HG02610 (cell line): Measurements from ENCODE around the gene COL9A3.

Source experiments
- ATAC-seq: cut with Tn5 transposase; IDR thresholded peaks from one replicate; pipeline ENCODE4 v1.9.1; 2021; ENCODE audit warnings: mild to moderate bottlenecking, moderate library complexity; ENCODE audit not compliant: unreplicated experiment

COL9A3 gene

DNA sequence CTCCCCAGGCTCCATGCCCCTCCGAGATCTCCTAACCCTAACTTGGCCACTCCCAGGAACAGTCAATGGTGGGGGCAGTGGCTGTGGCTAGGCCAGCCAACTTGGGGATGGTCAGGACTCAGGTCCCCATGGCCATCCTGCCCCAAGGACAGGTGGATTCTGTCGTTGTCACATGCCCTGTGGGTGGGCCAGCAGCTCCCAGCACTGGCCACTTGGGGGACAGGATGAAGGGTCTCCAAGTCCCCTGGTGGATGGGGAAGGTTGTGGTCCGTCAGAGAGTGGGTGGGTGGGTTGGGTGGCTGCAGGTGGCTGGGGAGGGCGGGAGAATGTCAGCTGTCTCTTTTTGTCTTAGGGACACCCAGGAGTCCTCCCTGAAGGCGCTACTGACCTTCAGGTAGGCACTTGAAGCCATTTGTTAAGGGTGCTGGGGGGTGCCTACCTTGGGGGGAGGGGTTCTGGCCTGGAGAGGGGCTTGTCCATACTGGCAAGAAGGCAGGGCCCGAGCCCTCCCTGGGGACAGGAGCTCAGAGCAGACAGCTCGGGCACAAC lies 5.5 kb downstream of the COL9A3 start:
- ATAC-seq = no peak

DNA sequence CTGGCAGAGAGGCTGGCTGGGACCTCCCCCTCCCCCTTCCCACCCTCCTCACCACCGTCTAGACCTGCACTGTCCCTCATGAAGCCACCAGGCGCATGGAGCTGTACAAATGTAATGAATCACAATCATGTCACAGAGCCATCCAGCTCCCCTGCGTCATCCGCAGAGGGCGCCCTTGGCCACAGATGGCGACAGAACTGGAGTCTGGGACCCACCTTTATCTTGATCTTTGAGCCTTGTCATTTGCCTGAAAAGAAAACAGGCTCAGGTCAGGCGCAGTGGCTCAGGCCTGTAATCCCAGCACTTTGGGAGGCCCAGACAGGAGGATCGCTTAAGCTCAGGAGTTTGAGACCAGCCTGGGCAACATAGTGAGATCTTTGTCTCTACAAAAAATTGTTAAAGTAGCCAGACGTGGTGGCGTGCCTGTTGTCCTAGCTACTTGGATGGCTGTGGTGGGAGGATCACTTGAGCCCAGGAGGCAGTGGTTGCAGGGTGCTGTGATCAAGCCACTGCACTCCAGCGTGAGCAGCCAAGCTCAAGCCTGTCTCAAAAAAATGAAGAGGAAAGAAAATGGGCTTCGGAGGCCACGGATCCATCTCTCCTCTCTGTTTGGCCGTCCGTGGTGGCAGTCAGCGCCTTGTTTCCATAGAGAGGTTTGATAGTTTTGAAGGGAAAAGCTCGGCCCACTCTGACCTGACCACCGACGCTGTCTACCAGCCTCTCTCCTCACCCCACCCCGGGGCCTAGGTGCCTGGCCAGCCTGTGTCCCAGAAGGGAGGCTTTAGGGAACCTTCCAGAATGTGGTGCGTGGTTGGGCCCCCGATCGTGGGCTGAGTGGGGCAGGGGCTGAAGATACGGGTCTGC lies 6.2 kb downstream of the COL9A3 start:
- ATAC-seq = no peak

DNA sequence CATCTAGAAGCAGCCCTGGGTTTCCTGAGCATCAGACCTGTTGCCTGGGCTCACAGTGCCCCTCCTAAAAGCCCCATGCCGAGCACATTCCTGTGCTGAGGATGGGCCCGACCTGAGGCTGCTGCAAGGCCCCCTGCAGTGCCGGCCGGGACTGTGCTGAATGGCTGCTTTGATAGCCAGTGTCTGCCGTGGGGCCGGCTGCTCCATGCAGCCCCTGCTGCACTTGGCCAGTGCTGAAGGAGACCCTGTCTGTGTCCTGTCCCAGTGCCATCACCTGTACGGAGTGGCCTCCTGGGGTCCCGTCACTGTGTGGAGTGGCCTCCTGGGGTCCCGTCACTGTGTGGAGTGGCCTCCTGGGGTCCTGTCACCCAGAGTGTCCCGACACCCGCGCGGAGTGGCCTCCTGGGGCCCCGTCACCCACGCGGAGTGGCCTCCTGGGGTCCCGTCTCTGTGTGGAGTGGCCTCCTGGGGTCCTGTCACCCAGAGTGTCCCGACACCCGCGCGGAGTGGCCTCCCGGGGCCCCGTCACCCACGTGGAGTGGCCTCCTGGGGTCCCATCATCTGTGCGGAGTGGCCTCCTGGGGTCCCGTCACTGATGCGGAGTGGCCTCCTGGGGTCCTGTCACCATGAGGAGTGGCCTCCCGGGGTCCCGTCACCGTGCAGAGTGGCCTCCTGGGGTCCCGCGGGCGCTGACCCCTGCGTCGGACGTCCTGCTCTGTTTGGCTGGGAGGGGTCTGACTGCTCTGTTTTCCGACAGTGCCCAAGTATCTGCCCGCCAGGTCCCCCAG lies 7.0 kb downstream of the COL9A3 start:
- ATAC-seq = no peak

DNA sequence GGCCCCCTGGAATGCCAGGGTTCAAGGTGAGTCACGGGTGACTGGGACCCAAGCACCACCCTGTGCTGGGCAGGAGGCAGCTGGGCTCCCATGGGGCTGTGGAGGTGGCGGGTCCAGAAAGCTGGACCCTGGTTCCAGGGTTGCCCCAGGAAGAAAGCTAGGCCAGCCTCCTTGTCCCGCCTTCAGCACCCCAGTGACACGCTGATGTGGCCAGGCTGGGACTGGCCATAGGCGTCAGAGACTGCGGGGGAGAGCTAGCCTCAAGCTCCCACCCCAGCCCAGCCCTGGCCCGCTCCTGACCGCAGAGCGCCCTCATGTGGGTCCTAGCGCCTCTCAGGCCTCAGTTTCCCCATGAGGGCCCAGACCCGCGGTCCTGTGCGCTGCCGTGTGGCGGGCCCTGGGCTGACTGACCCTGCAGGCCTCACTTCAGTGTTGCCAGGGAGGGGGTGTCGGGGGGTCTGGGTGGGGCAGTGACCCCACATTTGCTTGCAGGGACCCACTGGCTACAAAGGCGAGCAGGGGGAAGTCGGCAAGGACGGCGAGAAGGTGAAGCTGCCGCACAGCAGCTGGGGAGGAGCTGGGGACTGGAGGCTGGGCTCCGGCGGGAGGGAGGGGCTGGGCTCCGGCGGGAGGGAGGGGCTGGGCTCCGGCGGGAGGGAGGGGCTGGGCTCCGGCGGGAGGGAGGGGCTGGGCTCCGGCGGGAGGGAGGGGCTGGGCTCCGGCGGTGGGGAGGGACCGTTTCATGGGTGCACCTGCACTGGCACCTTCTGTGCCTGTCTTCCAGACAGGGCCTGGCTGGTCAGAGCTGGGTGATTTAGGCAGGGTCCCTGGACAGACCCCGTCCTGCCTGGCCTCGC lies 7.9 kb downstream of the COL9A3 start:
- ATAC-seq = no peak

DNA sequence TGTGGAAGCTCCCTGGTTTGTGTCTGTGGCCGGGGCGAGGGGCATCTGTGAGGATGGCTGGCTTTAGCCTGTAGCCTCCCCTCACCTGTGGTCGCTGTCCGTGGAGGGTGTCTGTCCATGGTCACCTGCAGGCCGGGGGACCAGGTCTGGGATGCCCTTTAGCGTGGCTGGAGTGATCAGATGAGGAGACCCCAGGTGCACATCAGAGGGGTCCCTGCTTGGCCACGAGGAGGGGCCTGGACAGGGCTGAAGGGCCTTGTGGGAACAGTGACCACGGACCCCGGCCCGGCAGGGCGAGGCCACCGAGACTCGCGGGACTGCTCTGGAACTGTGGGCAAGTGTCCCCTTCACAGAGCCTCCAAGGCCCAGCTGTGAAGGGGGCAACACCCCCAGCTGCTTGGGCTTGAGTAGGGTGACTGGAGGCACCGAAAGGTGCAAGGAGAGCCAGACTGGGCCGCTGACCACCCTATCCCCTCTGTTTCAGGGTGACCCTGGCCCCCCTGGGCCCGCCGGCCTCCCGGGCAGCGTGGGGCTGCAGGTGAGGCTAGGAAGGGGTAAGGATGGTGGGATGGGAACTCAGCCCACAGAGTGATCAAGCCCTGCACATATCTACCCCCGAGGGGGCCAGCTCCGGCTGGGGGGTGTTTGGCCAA lies 8.6 kb downstream of the COL9A3 start:
- no peak for ATAC-seq

DNA sequence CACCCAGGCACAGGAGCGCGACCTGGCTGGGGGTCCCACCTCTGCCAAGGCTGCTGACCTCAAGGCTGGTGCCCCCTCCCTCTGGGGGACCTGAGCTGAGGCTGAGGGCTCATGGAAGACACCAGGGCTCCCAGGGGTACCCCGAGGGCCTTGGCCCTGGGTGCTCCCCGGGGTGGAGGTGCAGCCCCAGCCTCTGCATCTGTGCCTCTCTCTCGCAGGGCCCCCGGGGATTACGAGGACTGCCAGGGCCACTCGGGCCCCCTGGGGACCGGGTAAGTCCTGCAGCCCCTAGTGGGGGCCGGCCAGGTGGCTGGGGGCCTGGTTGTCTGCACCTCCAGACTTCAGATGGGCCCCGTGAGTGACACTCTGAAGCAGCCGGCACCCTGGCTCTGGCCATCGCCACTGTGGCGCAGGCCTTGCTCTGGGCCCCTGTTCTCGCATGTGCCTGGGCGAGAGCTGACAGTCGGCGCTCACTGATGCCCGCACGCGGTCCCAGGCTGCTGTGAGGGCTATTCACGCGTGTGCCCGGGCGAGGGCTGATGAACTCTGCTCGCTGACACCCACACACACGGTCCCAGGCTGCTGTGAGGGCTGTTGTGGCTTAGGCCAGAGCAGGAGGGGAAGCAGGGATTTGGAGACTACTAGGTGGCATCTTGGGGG lies 9.3 kb downstream of the COL9A3 start:
- no peak for ATAC-seq

DNA sequence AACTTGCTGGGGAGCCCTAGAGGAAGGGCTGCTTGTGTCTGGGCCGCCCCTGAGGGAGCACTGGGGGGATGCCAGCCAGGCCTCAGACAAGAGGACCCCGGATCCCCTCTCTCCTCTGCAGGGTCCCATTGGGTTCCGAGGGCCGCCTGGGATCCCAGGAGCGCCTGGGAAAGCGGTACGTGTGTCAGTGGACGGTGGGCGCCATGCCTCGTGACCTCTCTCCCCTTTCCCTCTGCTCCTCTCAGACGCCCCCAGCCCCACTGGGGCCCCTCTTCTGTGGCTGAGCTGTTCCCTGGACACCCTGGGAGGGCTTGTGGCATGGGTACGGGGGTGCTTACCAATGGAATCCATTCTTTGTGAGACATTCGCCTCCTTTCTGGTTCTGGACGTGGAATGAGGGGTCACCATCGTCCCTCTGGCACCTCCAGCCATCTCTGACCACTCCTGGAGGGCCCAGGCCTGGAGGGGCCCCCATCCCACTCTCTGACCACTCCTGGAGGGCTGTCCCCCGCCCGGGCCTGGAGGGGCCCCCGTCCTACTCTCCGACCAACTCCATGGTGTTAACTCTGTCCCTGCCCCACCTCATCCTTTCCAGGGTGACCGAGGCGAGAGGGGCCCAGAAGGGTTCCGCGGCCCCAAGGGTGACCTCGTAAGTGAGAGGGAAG lies 9.9 kb downstream of the COL9A3 start:
- ATAC-seq = no peak

DNA sequence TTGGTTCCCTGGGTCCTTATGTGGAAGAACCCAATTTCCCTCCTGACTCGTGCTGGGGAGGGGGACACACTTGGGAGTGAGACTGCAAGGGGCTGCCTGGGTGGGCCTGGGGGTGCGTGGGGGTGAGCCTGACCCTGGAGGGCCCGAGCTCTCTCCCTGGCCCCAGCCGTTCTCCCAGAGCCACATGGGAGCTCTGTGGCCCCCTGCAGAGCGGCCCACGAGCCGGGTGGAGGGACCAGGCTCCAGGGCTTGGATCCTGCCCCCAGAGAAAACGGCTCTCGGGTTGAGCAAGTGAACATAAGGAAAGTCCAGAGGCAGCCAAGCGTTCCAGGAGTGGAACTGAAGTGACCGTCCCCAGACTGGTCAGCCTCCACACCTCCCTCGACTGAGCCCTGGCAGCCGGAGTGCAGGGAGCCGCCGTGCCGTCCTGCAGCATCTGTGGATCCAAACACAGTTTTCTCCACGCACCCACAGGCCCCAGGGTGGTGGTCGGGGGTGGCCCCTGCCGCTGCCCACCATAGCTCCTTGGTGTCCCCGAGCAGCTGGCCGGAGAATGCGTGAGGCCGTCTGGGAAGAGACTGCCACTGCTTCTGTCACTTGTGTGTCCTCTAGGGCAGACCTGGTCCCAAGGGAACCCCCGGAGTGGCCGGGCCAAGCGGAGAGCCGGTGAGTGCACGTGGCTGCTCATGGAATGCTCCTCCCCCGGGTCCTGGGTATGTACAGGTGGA lies 10.6 kb downstream of the COL9A3 start:
- no peak for ATAC-seq

DNA sequence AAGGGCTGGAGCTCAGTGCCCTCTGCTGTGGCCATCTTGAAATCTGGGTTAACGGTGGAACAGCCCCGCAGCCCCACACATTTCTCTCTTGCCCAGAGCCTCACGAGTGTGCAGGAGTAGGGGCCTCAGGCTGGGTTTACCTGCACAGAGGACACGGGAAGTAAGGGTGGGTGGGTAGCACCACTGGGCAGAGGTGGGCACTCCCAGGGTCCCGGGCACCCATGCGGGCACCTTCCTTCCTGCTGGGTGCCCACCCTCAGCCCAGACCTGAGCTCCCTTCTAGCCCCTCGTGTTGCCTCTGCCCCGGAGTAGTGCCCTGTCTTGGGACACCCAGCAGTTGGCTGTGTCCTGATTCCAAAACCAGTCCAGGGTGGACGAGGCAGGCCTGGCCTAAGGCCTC lies 11.2 kb downstream of the COL9A3 start:
- ATAC-seq = no peak

DNA sequence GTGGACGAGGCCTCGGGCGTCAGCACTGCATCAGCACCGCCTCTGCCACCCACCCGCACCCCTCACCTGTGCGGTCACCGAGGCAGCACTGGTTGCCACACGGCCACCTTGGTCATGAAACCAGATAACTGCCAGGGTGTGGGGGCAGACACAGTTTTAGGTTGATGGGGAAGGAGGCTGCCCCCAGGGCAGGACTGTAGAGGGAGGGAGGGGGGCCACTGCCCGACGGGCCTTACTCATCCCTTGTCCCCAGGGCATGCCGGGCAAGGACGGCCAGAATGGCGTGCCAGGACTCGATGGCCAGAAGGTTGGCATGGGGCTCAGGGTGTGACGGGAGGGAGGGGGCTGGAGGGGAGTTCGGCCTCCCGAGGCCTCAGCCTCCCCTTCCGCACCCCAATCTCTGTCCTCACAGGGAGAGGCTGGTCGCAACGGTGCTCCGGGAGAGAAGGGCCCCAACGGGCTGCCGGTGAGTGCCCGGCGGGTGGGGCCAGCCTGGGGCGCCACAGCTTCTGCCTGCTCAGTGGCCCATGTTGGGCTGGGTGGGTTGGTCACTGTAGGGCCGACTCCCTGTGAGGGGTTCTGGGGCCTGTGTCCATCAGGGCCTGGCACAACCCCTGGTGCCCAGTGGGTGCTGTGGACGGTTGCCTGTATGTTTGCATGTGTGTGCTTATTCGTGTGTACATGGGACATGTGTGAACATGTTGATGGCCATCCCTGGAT lies 11.8 kb downstream of the COL9A3 start:
- no peak for ATAC-seq

DNA sequence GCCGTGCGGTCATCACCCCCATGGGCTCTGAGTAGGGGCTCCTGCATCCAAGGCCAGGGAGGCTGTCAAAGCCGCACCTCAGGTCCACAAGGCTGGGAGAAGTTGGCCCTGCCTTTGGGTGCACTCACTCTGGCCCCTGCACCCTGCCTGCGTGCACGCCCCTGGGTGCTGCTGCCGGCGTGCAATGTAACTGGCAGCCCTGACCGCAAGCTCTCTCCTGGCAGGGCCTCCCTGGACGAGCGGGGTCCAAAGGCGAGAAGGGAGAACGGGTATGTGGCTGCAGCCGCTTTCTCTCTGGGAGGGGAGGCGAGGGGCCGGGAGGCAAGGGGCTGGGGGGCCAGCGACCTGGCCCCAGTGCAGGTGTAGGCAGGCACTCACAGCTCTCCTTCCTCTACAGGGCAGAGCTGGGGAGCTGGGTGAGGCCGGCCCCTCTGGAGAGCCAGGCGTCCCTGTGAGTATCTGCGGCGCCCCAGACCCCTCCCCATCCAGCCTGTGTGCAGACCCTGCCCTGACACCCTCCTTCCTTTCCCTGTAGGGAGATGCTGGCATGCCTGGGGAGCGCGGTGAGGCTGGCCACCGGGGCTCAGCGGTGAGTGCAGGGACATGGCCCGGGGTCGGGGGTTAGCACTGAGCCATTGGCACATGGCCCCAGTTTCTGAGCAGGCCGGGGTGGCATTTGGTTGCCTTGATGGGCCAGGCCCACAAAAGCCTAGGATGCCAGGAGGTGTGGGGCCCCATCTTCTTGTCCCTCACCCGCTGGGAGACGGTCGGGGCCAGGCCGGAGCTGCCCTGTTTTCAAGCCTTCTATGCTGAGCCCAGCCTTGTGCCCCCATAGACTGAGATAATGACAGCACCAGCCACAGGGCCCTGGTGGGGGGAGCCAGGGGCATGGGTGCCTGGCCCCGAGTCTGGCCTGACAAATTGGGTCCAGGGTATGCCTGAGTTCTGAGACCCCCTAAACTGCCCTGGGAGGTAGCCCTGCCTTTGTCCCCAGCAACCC lies 12.7 kb downstream of the COL9A3 start:
- ATAC-seq = no peak

DNA sequence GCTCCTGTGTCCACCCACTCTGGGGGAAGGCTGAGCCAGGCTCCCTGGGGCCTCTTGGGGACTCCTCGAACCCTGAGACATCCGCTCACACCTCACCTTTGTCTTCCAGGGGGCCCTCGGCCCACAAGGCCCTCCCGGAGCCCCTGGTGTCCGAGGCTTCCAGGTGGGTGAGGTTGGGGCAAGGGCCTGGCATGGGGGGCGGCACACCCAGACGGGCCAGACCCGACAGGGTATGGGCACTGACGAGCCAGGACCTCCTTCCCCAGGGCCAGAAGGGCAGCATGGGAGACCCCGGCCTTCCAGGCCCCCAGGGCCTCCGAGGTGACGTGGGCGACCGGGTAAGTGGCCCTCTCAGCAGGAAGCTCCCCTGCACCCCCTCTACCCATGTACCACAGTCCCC lies 13.4 kb downstream of the COL9A3 start:
- ATAC-seq = no peak

DNA sequence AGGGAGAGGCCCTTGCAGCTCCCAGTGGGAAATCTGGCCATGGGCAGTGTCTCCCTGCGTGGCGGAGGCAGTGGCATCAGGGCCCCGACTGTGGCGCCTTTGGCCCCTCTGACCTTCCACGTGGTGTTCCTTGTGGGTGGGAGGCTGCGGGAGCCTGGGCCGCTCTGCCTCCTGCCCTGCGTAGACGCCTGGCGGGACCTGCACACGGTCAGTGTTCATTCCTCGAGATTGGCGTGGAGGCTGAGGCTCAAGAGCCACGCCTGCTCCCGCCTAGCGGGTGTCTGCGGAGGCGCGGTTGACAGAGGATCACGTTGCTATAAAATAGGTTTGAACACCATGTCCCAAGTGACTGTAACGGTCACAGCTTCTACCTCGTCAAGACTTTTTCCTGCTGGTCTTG lies 14.0 kb downstream of the COL9A3 start:
- ATAC-seq = no peak

DNA sequence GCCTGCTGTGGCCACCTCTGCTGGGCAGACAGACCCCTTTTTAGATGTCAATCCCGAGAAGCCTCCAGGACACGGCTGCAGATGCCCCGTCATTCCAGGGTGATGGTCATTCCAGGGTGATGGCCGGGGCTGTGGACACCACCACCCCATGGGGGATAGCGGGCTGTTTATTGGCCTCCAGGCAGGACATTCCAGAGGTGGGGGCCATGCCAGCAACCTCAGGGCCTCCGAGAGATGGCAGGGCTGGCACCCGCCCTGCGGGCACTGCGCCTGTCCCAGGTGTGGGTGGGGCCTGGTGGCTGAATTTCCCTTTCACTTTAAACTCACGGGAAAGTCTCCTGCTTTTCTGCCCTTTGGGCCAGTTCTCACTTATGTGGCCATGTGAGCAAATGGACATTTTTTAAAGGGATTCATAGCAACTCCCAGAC lies 14.5 kb downstream of the COL9A3 start:
- ATAC-seq = no peak

DNA sequence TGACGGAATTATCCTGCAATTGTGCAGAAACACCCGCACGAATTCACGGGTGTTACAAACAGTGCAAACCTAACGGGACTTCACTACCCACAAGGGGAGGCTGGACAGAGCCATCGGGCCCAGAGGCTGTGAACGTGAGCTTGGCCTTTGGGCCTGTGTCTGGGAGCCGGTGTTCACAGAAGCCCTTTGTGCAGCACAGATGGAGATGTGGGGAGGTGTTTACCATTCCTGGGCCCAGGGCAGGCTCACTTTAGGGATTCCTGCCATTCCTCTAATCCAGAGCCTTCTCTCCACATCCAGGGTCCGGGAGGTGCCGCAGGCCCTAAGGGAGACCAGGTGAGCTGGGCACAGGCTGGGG lies 15.0 kb downstream of the COL9A3 start:
- no peak for ATAC-seq

DNA sequence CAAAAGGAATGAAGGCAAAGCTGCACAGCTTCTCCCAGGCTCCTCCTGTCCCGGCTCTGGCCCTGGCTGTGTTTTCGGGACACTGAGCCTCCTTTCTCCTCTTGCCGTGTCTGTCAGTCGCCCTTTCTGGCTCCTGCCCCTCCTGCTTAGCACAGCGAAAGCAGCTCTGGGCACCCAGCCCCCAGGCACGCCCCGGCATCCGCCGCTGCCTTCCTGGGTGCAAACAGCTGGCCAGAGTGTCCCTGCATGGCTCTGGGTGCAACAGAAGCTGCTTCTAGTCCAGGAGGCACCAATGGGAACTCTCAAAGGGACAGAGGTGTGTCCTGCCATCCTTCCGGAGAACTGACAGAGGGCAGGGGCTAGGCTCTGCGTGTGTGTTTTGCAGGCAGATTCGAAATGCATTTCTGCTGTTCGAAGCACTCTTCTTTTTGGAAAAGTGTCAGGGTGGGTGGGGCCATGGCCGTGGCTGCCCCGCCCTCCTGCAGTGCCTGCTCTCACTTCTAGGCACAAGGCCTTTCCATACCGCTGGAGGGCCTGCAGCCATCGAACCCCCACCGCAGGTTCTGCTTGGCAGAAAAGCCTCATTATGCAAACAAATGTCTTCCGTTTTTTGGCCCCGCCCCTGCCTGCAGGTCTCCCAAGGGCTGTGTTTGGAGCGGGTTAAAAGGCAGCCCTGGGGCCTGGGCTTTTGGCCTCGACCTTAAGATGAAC lies 15.5 kb downstream of the COL9A3 start:
- no peak for ATAC-seq
